Measurements from ENCODE around the gene BLOC1S5.

Gene BLOC1S5, protein sequence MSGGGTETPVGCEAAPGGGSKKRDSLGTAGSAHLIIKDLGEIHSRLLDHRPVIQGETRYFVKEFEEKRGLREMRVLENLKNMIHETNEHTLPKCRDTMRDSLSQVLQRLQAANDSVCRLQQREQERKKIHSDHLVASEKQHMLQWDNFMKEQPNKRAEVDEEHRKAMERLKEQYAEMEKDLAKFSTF

DNA sequence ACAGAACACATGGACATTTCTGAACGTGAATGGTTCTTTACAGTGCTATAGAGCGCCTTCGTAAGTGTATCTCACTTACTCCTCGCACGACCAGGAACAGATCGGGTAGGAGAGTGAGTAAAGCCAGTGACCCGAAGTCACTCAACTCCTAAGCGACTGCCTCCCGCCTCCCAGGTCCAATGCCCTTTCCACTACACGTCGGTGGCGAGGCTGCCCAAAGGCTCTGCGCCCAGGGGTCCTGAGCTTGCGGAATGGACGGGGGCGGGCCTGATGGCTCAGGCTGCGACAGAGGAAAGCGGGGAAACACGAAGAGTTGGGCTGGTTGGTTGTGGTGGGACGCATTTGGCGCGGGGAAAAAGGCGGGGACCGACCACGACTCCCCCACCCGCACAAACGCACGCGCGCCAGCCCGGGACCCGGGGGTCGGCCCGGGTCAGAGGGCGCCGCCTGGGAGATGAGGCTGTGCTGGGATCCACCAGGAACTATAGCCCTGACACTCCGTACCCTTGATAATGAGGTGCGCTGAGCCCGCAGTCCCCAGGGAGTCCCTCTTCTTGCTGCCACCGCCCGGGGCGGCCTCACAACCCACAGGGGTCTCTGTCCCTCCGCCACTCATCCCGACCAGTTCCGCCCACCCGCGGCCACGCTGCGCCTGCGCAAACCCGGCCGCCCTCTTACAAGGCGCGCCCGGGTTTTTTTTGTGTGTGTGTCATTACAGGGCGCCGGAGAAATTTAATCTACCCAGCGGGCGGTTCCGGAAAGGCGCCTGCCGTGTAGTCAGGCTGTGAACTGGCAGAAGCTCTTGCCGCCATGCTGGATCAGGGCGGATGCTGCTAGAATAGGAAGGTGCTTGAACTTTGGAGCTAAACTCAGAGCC is at the start of gene BLOC1S5:
Gene BLOC1S5 (minus strand): TSS at position 629 of the 877 bp plus-strand sequence. CDS start 13 bp downstream, at position 616.
- TF ChIP-seq, protein P1, sequence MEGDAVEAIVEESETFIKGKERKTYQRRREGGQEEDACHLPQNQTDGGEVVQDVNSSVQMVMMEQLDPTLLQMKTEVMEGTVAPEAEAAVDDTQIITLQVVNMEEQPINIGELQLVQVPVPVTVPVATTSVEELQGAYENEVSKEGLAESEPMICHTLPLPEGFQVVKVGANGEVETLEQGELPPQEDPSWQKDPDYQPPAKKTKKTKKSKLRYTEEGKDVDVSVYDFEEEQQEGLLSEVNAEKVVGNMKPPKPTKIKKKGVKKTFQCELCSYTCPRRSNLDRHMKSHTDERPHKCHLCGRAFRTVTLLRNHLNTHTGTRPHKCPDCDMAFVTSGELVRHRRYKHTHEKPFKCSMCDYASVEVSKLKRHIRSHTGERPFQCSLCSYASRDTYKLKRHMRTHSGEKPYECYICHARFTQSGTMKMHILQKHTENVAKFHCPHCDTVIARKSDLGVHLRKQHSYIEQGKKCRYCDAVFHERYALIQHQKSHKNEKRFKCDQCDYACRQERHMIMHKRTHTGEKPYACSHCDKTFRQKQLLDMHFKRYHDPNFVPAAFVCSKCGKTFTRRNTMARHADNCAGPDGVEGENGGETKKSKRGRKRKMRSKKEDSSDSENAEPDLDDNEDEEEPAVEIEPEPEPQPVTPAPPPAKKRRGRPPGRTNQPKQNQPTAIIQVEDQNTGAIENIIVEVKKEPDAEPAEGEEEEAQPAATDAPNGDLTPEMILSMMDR (conservative IDR thresholded peaks at IDR 0.05): no peak

DNA sequence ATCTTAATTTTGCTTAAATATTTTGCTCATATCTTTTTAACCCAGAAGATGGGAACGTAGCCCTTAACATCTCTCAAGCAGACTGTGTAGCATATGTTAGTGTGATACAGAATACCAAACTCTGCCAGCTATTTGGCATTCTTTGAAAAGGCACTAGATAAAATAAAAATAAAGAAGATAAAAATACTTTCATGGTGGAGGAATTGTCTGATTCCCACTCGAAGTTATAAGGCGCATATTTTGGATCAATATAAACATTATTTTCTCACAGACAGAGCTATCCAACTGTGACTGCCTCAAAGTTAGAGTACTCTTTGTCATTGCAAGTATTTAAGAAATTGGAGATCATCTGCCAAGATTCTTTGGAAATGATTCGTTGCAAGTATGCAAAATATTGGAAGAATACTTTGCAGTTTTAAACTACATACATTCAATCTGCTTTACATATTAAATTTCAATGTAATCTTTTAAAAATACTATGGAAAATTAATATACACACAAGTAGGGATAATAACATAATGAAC is 49.0 kb upstream of the BLOC1S5 start:
- no peak overlapping the region for H3K27ac ChIP-seq
- TF ChIP-seq, protein P1 (conservative IDR thresholded peaks at IDR 0.05): no peak

More for the DNA sequence above, at the start of gene BLOC1S5:
- H3K27ac ChIP-seq: peak within 1 kb of the TSS; percentile 45

GRCh38 chr6:8110725-8111124 is 46.5 kb upstream of the BLOC1S5 start:
- TF ChIP-seq, protein P1 (conservative IDR thresholded peaks at IDR 0.05): no peak
- H3K27ac ChIP-seq: no peak overlapping the region

- TF ChIP-seq, protein P1 (conservative IDR thresholded peaks at IDR 0.05): no peak
- H3K27ac ChIP-seq: no peak overlapping the region
Measured at GRCh38 chr6:8110117-8110721, 46.0 kb upstream of the BLOC1S5 start.

DNA sequence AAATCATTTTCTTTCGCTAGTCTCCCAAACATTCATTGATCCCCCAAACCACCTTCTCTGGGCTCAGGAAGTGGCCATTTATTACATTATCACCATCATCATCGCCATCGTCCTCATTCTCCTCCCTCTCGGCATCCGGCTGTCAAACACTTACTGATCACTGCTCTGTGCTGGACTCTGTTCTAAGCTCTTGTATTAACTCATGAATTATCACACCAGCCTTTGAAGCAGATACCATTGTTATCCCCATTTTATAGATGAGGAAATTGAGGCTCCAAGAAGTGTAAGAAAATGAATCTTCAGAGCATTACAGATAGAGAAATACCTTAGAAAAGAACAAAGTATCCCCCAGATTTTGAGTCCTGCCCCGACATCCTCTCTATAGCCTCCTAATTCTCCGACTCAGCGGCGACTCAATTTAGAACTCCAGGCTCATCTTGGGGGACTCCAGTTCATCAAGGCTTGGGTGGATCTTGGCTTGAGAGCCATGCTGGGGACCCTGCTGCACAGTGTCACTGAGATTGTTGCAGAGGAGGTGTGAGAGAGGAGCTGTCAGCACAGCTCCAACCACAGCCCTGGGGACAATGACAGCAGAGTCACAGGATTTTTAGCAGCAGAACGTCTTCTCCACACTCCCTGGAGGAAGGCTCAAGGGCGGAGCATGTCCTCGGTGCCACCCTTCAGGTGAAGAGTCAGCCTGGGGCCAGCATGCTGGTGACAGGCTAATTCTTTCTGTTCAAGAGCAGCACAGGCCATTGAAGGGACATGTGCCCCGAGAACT is 44.8 kb upstream of the BLOC1S5 start:
- TF ChIP-seq, protein P1 (conservative IDR thresholded peaks at IDR 0.05): no peak
- H3K27ac ChIP-seq: no peak overlapping the region

DNA sequence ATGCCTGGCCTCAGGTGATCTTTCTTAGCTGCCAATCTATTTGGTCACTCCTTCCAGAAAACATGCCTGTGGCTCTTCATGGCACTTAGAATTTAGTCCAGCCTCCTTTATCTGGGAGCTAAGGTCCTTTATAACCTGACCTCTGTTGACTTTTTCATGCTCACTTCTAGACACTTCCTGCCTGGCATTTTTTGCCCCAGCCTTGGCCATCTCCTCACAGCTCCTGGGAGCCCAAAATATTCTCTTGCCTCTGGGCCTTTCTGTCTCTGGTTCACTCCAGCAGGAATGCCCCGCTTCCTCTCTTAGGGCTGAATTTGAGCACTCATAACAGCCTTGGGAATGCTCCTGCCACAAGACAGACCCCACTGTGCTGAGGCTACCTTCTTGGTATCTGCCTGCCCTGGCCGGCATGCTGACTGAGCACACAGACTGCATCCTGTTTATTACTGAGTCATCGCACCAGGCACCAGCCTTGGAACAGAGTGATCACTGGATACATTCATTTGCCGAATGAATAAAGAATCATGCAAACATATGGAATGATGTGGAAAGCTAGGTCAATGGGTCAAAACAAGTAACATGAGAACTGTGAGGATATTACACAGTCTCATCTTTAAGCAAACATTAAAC is 44.0 kb upstream of the BLOC1S5 start:
- TF ChIP-seq, protein P1 (conservative IDR thresholded peaks at IDR 0.05): no peak
- H3K27ac ChIP-seq: no peak overlapping the region
